HepG2 (cell line): ENCODE measurements around the gene C1orf159. TPM values are rescaled to one million over a fixed set of nuclear protein-coding genes. Genes with fewer than 3 reads are reported as not detected.

Source experiments
- E2F2 ChIP-seq: sonication (generic); formaldehyde crosslinking; IDR thresholded peaks from 2 replicates; pipeline ENCODE4 v1.4.0; 2020; ENCODE audit warnings: missing genetic modification reagents, borderline replicate concordance
- KAT8 ChIP-seq: IDR thresholded peaks from 2 replicates; pipeline ENCODE4 v1.6.1; 2016; ENCODE audit warnings: missing genetic modification reagents, missing compliant biosample characterization
- KMT2A ChIP-seq: sonication (generic); formaldehyde crosslinking; IDR thresholded peaks from 2 replicates; pipeline ENCODE4 v1.4.0; 2020; ENCODE audit warnings: missing genetic modification reagents
- MAFG ChIP-seq: sonication (generic); formaldehyde crosslinking; IDR thresholded peaks from 2 replicates; pipeline ENCODE4 v1.5.1; 2020; ENCODE audit warnings: mild to moderate bottlenecking, missing genetic modification reagents
- MEF2D ChIP-seq: sonication (generic); formaldehyde crosslinking; IDR thresholded peaks from 2 replicates; pipeline ENCODE4 v1.5.1; 2020; ENCODE audit warnings: mild to moderate bottlenecking, missing genetic modification reagents
- NFKBIZ ChIP-seq: IDR thresholded peaks from 2 replicates; pipeline ENCODE4 v1.6.1; 2018; ENCODE audit warnings: missing genetic modification reagents, missing compliant biosample characterization
- PHF20 ChIP-seq: sonication (generic); formaldehyde crosslinking; IDR thresholded peaks from 2 replicates; pipeline ENCODE4 v1.5.0; 2020; ENCODE audit warnings: mild to moderate bottlenecking, missing genetic modification reagents
- THAP8 ChIP-seq: sonication (generic); formaldehyde crosslinking; IDR thresholded peaks from 2 replicates; pipeline ENCODE4 v1.5.1; 2020; ENCODE audit warnings: missing genetic modification reagents, mild to moderate bottlenecking, borderline replicate concordance
- ZNF180 ChIP-seq: sonication (generic); formaldehyde crosslinking; IDR thresholded peaks from 2 replicates; pipeline ENCODE4 v1.4.0; 2020; ENCODE audit warnings: low read depth, missing genetic modification reagents, borderline replicate concordance
- ZNF296 ChIP-seq: sonication (generic); formaldehyde crosslinking; conservative IDR thresholded peaks from 2 replicates; pipeline ENCODE4 v1.5.0; 2020; ENCODE audit warnings: mild to moderate bottlenecking, missing genetic modification reagents
- ZNF354B ChIP-seq: sonication (generic); formaldehyde crosslinking; IDR thresholded peaks from 2 replicates; pipeline ENCODE4 v1.8.0; 2022; ENCODE audit warnings: mild to moderate bottlenecking, missing genetic modification reagents
- ZNF382 ChIP-seq: sonication (generic); formaldehyde crosslinking; IDR thresholded peaks from 2 replicates; pipeline ENCODE4 v1.5.0; 2020; ENCODE audit warnings: missing genetic modification reagents, mild to moderate bottlenecking, borderline replicate concordance
- ZNF607 ChIP-seq: sonication (generic); formaldehyde crosslinking; IDR thresholded peaks from 2 replicates; pipeline ENCODE4 v1.5.1; 2020; ENCODE audit warnings: missing genetic modification reagents, mild to moderate bottlenecking, borderline replicate concordance
- ZNF777 ChIP-seq: sonication (generic); formaldehyde crosslinking; IDR thresholded peaks from 2 replicates; pipeline ENCODE4 v1.4.0; 2020; ENCODE audit warnings: missing genetic modification reagents
- polyA plus RNA-seq, 8 experiments: library from polyadenylated mRNA; depleted of rRNA in 3 of 8; stranded (reverse) in 7 of 8; unstranded in 1 of 8; fragments of >200 nt; fragmentation: Illumina TruSeq in 4 of 8; extraction: Trizol in 4 of 8; gene quantifications; 2 replicates each; pipeline versions ENCODE4 v1.2.1 to v1.2.3, GENCODE V29; 2011 to 2016; ENCODE audit warnings: low read depth in 4 of 8, missing spikeins in 1 of 8, mixed read lengths in 1 of 8; ENCODE audit not compliant: insufficient read depth in 1 of 8
- total RNA-seq, 5 experiments: library from RNA; depleted of rRNA; stranded (reverse); fragments of >200 nt; fragmentation: Illumina TruSeq; extraction: Trizol; gene quantifications; 2 replicates each; pipeline ENCODE4 v1.2.3, GENCODE V29; 2016; ENCODE audit warnings: low read depth in 1 of 5
- TF ChIP-seq, protein P1 (sequence below): sonication (generic); formaldehyde crosslinking; IDR thresholded peaks from 2 replicates; pipeline ENCODE4 v1.5.1; 2020; ENCODE audit warnings: missing genetic modification reagents, mild to moderate bottlenecking, borderline replicate concordance
- TF ChIP-seq, protein P2 (sequence below): sonication (generic); formaldehyde crosslinking; IDR thresholded peaks from 2 replicates; pipeline ENCODE4 v1.5.0; 2020; ENCODE audit warnings: mild to moderate bottlenecking, missing genetic modification reagents, borderline replicate concordance

The C1orf159 gene
- total and polyA plus RNA-seq, 2 of the 13 experiments (the other 11 are each of a cell fraction or from before 2014, with no cell fraction given) = 3.8 to 6.7 TPM

DNA sequence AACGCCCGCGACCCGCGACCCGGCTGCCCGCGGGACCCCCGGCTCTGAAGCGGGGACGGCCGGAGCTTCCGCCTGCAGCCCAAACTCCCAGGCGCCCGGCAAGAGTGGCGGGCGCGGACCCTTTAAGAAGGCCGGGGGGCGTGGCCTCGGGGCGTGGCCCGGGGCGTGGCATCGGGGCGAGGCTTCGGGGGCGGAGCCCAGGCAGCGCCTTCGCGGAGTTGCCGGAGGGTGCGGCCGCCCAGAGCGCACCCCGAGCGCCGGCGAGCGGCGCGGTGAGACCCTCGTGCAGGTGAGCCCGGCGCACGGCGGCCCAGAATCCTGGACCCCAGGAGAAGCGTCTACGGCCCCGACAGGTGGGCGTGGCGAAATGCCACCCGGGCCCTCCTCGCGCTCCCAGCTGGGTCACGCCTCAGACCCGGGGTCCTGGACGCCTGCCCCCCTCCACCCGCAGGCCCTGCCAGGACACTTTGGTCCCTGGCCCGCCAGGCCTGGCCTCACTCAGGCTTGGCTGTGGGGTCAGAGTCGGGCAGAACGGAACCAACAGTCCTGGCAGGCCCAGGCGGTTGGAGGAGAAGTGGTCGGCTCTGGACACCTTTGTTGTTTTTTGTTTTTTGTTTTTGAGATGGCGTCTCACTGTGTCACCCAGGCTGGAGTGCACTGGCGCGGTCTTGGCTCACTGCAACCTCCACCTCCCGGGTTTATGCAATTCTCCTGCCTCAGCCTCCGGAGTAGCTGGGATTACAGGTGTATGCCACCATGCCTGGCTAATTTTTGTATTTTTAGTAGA lies 56.2 kb downstream of the C1orf159 start (continued):
- TF ChIP-seq KAT8 (CRISPR knock-in tag) = no peak
- TF ChIP-seq E2F2 (CRISPR knock-in tag) = no peak
- no peak for TF ChIP-seq ZNF354B (CRISPR knock-in tag)
- TF ChIP-seq KMT2A = no peak
- TF ChIP-seq, protein P1, sequence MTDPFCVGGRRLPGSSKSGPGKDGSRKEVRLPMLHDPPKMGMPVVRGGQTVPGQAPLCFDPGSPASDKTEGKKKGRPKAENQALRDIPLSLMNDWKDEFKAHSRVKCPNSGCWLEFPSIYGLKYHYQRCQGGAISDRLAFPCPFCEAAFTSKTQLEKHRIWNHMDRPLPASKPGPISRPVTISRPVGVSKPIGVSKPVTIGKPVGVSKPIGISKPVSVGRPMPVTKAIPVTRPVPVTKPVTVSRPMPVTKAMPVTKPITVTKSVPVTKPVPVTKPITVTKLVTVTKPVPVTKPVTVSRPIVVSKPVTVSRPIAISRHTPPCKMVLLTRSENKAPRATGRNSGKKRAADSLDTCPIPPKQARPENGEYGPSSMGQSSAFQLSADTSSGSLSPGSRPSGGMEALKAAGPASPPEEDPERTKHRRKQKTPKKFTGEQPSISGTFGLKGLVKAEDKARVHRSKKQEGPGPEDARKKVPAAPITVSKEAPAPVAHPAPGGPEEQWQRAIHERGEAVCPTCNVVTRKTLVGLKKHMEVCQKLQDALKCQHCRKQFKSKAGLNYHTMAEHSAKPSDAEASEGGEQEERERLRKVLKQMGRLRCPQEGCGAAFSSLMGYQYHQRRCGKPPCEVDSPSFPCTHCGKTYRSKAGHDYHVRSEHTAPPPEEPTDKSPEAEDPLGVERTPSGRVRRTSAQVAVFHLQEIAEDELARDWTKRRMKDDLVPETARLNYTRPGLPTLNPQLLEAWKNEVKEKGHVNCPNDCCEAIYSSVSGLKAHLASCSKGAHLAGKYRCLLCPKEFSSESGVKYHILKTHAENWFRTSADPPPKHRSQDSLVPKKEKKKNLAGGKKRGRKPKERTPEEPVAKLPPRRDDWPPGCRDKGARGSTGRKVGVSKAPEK (CRISPR knock-in tag) = no peak
- 0 out of 2 replicates have a peak, but pooled peaks have one; percentile 3 for TF ChIP-seq NFKBIZ (CRISPR knock-in tag)
- no peak for TF ChIP-seq MAFG (CRISPR knock-in tag)
- TF ChIP-seq PHF20 = peak; percentile 26; the same call in 1 of the 2 replicates
- TF ChIP-seq MEF2D (CRISPR knock-in tag) = no peak
- no peak for TF ChIP-seq THAP8 (CRISPR knock-in tag)
- TF ChIP-seq, protein P2, sequence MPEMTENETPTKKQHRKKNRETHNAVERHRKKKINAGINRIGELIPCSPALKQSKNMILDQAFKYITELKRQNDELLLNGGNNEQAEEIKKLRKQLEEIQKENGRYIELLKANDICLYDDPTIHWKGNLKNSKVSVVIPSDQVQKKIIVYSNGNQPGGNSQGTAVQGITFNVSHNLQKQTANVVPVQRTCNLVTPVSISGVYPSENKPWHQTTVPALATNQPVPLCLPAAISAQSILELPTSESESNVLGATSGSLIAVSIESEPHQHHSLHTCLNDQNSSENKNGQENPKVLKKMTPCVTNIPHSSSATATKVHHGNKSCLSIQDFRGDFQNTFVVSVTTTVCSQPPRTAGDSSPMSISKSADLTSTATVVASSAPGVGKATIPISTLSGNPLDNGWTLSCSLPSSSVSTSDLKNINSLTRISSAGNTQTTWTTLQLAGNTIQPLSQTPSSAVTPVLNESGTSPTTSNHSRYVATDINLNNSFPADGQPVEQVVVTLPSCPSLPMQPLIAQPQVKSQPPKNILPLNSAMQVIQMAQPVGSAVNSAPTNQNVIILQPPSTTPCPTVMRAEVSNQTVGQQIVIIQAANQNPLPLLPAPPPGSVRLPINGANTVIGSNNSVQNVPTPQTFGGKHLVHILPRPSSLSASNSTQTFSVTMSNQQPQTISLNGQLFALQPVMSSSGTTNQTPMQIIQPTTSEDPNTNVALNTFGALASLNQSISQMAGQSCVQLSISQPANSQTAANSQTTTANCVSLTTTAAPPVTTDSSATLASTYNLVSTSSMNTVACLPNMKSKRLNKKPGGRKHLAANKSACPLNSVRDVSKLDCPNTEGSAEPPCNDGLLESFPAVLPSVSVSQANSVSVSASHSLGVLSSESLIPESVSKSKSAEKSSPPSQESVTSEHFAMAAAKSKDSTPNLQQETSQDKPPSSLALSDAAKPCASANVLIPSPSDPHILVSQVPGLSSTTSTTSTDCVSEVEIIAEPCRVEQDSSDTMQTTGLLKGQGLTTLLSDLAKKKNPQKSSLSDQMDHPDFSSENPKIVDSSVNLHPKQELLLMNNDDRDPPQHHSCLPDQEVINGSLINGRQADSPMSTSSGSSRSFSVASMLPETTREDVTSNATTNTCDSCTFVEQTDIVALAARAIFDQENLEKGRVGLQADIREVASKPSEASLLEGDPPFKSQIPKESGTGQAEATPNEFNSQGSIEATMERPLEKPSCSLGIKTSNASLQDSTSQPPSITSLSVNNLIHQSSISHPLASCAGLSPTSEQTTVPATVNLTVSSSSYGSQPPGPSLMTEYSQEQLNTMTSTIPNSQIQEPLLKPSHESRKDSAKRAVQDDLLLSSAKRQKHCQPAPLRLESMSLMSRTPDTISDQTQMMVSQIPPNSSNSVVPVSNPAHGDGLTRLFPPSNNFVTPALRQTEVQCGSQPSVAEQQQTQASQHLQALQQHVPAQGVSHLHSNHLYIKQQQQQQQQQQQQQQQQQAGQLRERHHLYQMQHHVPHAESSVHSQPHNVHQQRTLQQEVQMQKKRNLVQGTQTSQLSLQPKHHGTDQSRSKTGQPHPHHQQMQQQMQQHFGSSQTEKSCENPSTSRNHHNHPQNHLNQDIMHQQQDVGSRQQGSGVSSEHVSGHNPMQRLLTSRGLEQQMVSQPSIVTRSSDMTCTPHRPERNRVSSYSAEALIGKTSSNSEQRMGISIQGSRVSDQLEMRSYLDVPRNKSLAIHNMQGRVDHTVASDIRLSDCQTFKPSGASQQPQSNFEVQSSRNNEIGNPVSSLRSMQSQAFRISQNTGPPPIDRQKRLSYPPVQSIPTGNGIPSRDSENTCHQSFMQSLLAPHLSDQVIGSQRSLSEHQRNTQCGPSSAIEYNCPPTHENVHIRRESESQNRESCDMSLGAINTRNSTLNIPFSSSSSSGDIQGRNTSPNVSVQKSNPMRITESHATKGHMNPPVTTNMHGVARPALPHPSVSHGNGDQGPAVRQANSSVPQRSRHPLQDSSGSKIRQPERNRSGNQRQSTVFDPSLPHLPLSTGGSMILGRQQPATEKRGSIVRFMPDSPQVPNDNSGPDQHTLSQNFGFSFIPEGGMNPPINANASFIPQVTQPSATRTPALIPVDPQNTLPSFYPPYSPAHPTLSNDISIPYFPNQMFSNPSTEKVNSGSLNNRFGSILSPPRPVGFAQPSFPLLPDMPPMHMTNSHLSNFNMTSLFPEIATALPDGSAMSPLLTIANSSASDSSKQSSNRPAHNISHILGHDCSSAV (CRISPR knock-in tag) = no peak
- peak; percentile 93; the same call in 1 of the 2 replicates for TF ChIP-seq ZNF607 (CRISPR knock-in tag)
- TF ChIP-seq ZNF180 (CRISPR knock-in tag) = no peak
- TF ChIP-seq ZNF777 (CRISPR knock-in tag) = peak; percentile 24; the same call in 1 of the 2 replicates
- TF ChIP-seq ZNF382 (CRISPR knock-in tag) = no peak
- no peak for TF ChIP-seq ZNF296
